Measurements from ENCODE around the gene BICDL1.

GRCh38 chr12:120010661-120011230 lies 21.7 kb downstream of the BICDL1 start:
- no peak for TF ChIP-seq MXI1 (IDR thresholded peaks at IDR 0.05; ENCODE audit: low read depth, low read length)
- no peak for TF ChIP-seq CTCF (IDR thresholded peaks at IDR 0.05 in 2 of 3, conservative IDR thresholded peaks at IDR 0.05 in 1 of 3; ENCODE audit: control insufficient read depth in 2 of 3, extremely low read depth in 1 of 3, insufficient read depth in 1 of 3, low read depth in 3 of 3, low read length in 3 of 3)
- no peak for TF ChIP-seq CREB1 (IDR thresholded peaks at IDR 0.05; ENCODE audit: low read depth)
- TF ChIP-seq FOXM1 (IDR thresholded peaks at IDR 0.05; ENCODE audit: low read depth, low read length), result no peak
